ENCODE measurements around the gene CFDP1.
"Not testable (repeated sequence)": the region's sequence is repeated elsewhere in the genome, so short reads cannot be mapped to it uniquely, and the experiment has no call there.

CFDP1 gene

DNA sequence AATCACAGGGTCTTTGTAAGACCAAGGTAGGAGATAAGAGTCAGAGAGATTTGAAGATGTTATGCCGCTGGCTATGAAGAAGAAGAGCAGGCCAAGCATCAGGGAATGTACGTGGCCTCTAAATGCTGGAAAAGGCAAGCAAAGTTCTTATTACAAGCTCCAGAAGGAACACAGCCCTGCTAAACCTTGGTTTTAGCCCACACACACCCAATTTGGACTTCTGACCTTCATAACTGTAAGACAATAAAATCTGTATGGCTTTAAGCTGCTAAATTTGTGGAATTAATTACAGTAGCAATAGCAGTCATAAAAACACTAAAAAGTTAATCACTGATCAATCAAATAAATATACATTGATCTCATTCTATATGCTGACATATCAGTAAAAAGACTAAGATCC lies 25.1 kb upstream of the CFDP1 start:
- no peak for DNase-seq

- no peak for DNase-seq
Observed at GRCh38 chr16:75458029-75458428, 24.7 kb upstream of the CFDP1 start.

- no peak for DNase-seq
Observed at GRCh38 chr16:75457485-75458021, 24.2 kb upstream of the CFDP1 start.

DNA sequence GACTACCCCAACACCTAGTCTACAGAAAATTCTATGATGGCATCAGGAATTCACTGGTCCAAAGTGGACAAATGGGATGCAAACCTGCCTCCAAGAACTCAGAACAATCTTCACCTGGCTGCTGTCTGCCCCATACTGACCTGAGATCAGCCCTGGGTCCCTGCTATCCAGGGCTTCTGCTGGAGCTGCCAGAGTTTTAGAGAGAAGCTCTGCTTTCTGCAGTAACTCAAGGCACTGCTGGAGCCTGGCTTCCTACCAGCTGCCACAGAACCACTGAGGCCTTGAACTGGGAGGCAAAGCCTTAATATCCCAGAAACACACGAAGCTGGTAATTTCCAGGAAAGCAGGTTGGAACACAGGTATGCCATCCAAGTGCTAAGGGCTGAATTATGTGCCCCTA lies 23.7 kb upstream of the CFDP1 start:
- no peak for DNase-seq

DNA sequence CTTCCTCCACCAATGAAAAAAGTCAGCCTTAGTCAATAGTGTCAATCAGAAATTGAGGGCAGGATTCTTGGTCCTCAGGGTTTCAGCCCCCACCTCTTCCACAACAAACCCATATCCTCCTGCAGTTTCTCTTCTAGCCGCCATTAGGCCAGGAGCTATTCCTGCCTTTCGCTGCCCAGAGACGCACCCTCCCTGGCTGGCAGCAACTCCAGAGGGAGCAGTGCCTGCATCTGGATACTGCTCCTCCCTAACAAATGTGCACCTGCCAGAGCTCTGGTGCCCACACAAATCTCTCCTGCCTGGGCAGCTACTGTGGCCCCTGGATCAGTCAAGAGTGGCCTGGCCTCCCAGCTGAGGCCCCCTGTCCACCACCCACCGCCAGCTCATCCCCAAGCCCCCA lies 23.2 kb upstream of the CFDP1 start:
- peak in 1 of 2 experiments; percentile 20 for DNase-seq

DNA sequence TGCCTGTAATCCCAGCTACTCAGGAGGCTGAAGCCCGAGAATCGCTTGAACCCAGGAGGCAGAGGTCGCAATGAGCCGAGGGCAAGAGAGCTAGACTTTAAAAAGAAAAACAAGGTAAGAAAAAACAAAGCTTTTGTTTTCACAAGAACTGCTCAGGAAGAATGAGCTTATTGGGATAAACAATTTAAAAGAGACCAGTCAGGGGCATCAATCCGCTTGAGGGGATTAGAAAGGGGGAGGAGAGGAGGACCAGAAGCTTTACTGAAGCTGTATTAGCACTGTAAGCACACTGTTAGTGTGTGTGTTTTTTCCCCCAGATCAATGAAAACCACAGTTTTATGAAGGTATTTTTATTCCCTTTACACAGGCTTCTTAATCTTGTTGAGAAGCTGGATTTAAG lies 22.4 kb upstream of the CFDP1 start:
- DNase-seq = no peak

DNA sequence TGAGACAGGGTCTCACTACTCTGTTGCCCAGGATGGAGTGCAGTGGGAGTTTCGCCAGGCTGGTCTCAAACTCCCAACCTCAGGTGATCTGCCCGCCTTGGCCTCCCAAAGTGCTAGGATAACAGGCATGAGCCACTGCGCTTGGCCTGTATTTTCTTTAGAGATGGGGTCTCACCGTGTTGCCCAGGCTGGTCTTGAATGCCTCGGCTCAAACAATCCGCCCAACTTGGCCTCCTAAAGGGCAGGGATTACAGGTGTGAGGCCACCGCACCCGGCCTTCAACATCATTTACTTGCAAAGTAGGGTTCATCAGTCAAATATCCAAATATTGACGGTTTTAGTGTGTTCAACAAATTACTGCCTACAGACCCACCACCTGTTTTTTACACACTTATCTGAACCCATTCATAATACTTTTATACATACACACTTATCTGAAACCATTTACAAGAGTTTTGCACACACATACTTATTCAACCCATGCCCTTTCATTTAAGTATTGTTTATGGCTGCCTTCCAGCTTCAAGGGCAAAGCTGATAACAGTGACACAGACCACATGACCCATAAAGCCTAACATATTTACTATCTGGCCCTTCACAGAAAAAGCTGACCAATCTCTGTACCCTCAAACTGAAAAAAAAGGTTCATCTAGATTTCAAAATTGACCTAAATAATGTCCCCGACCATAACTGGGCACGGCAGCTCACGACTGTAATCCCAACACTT lies 19.3 kb upstream of the CFDP1 start:
- peak in 1 of 2 experiments; percentile 38 for DNase-seq

- no peak for DNase-seq
Observed at GRCh38 chr16:75446416-75446815, 13.1 kb upstream of the CFDP1 start.

GRCh38 chr16:75445298-75445697 lies 12.0 kb upstream of the CFDP1 start:
- no peak for DNase-seq

- no peak for DNase-seq
Observed at GRCh38 chr16:75443298-75443697, 10.0 kb upstream of the CFDP1 start.

- DNase-seq = peak; percentile 81 to 88
Observed at GRCh38 chr16:75433732-75434413, 570 bp upstream of the CFDP1 start.

DNA sequence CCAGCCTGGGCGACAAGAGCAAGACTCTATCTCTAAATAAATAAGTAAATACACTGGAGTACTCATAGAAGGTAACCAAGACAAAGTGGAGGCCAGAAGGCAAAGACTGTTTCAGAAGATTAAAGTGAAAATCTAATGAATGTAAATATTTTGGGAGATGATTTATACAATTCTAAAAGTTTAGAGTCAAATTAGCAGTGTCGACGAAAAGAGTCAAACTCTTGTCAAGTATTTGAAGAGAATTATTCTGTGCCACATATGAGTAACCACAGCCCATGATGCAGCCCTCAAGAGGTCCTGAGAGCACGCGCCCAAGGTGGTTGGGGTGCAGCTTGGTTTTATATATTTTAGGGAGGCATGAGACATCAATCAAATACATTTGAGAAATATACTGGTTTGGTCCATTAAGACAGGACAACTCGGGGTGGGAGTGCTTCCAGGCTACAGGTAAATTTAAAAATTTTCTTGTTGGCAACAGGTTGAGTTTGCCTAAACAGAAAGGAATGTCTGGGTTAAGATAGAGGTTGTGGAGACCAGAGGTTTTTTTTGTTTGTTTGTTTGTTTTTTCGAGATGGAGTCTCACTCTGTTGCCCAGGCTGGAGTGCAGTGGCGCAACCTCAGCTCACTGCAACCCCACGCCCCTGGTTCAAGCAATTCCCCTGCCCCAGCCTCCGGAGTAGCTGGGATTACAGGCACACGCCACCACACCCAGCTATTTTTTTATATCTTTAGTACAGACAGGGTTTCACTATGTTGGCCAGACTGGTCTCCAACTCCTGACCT lies 3.5 kb downstream of the CFDP1 start:
- no peak for DNase-seq

DNA sequence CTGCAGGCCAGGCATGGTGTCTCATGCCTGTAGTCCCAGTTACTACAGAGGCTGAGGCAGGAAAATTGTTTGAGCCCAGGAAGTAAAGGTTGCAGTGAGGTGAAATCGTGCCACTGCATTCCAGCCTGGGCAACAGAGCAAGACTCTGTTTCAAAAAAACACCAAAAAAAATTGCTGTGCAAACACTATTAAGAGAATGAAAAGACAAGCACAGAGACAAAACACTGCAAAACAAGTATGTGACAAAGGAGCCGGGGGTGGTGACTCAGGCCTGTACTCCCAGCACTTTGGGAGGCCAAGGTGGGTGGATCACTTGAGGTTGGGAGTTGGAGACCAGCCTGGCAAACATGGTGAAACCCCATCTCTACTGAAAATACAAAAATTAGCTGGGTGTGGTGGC lies 6.8 kb downstream of the CFDP1 start:
- not testable (repeated sequence) for DNase-seq

DNA sequence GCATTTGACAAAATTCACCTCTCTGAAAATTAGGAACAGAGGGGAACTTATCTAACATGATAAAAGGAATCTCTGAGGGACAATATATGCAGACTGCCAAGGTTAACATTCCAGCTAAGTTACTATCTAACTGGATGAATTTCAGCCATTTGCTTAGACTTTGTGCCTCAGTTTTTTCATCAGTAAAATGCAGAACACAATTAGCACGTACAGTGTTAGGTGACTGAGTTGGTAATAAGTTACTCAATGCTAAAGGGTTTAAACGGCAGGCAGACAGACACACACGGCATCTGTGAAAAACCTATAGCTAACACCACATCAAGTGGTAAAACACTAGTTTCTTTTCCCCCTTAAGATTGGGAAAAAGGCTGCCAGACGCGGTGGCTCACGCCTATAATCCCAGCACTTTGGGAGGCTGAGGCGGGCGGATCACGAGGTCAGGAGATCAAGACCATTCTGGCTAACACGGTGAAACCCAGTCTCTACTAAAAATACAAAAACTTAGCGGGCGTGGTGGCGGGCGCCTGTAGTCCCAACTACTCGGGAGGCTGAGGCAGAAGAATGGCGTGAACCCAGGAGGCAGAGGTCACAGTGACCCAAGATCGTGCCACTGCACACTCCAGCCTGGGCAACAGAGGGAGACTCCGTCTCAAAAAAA lies 9.1 kb downstream of the CFDP1 start:
- not testable (repeated sequence) for DNase-seq

- DNase-seq = peak; percentile 8 to 42
Observed at GRCh38 chr16:75423723-75424104, 9.6 kb downstream of the CFDP1 start.

- DNase-seq = no peak
Observed at GRCh38 chr16:75421820-75422126, 11.5 kb downstream of the CFDP1 start.

DNA sequence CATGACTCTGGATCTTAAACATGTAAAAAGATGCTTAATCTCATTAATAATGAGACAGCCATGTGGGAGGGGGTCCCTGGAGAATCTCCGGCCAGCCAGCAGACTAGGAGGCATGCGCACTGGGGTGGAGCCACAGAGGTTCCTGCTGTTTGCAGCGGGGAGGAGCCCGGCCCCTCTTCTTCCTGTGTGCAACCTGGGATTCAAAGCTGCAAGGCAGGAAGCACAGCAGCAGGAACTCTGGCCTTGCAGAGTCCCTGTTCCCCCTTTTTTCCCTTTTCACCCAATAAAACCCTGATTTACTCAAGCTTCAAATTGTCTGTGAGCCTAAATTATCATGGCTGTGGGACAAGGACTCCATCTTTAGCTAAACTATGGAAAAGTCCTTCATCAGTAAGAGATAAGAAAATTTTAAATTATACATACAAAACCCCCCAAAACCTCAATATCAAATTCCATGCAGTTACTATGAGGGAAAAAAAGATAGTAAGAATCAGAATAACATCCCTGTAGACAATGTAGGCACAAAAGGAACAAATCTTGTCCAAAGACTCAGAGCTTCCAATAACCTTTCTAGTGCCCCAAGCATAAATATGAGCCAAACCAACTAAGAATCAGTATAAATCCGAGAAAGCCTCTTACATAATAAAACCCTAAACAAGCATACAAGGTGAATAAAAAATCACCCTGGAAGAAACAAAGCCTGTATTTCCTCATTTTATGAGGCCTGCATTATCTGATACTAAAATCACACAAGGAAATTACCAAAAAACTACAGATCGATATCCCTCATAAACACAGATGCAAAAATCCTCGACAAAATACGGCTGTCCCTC lies 12.1 kb downstream of the CFDP1 start:
- DNase-seq = peak; percentile 45 to 77

DNA sequence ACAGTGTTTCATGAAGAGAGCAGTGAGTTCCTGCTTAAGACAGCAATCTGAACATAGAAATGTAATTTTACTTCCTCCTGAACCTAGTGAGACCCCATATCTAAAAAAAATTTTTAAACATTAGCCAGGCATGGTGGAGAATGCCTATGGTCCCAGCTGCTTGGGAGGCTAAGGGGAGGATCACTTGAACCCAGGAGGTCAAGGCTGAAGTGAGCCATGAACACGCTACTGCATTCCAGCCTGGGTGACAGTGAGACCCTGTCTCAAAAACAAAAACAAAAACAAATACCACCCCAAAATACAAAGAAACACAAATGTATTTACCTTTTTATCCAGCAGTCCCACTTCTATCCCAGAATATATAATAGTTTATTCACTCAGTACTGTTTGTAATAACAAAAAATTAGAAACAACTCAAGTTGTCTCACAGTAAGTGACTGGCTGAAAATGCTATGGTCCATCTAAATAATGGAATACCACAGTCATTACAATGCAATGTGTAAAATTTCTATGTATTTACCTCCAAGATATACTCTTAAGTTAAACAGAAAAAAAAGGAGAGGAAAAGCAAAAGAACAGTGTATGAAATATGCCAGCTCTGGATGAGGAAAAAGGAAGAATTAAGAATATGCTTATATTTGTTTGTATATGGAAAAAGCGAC lies 16.3 kb downstream of the CFDP1 start:
- no peak for DNase-seq

GRCh38 chr16:75415169-75415905 lies 18.0 kb downstream of the CFDP1 start:
- DNase-seq = no peak

DNA sequence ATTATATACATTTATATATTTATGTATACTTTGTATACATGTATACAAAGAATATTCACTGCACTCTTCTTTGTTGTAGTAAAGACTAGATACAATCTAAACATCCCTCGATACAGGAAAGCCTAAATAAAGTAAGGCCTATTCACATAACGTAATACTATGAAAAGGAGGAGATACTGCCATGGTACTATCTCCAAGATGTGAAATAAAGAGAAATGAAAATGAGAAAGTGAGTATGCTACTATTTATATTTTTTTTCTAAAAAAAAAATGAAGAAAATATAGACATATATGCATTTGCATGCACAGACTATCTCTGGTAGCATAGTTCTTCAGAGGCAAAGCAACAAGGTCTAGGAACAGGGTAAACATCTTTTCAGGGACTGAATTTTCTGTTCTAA lies 19.4 kb downstream of the CFDP1 start:
- no peak for DNase-seq

GRCh38 chr16:75406943-75407342 lies 26.4 kb downstream of the CFDP1 start:
- no peak for DNase-seq

Measured in NCI-H526 (cell line).